Omental fat pad (tissue), 4 donors: ENCODE measurements around the gene CAMSAP1. TPM values are rescaled to one million over a fixed set of nuclear protein-coding genes. Genes with fewer than 3 reads are reported as not detected.

Experiments used
- ATAC-seq: fragments of 150-250 bp; one replicate; pipeline ENCODE4 v1.9.1; 2016; ENCODE audit warnings: mild to moderate bottlenecking, moderate library complexity; ENCODE audit not compliant: low FRiP score
- DNase-seq: peaks from one replicate; pipeline ENCODE4 v3.0.0-alpha.2; 2019; ENCODE audit warnings: low spot score
- total RNA-seq, 4 donors: library from RNA; depleted of rRNA; stranded (reverse); fragments of >200 nt; gene quantifications; one replicate each; pipeline ENCODE4 v1.1.0, GENCODE V29; 2016
- TF ChIP-seq, protein P1 (sequence below), 3 donors: fragments of 450-650 bp; IDR thresholded peaks; one replicate each; pipeline ENCODE4 v1.5.1; 2016 to 2017; ENCODE audit warnings: antibody characterized with exemption in 3 of 3, mild to moderate bottlenecking in 3 of 3, moderate library complexity in 2 of 3

CAMSAP1 gene
- total RNA-seq, 4 donors from 2014 or later = 22.3 to 52.5 (median 33.2) TPM

DNA sequence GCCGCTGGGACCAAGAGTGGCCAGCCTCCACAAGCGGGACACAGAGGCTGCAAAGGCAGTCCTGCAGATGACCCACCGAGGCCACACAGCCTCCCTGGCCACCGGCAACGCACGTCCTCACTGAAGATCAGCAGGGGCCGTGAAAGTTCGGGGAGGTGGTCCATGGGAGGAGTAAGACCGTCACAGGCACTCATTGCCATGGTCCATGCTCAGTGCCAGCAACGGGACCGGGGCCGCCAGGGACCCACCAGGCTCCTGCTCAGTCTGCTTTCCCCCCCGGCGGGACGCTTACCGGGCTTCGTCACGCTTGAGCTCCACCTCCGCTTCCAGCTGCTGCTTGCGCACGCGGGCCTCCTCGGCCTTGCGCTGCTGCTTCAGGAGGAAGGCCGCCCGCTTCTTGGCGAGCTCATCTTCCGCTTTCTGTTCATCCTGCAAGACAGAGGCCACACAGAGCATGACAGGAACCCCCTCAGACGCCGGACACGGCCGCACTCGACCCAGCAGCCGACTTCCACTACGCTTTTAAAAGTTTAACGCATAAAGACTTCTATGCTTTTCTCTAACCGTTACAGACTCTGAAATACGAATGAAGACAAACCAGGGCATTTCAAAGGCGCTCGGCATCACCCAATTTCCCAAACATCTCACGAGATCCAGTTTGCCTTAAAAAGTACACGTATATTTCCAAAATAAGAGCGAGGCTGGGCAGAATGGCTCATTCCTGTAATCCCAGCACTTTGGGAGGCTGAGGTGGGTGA is 88.4 kb downstream of the CAMSAP1 start:
- DNase-seq (no peak), ATAC-seq (no peak)
- TF ChIP-seq, protein P1, sequence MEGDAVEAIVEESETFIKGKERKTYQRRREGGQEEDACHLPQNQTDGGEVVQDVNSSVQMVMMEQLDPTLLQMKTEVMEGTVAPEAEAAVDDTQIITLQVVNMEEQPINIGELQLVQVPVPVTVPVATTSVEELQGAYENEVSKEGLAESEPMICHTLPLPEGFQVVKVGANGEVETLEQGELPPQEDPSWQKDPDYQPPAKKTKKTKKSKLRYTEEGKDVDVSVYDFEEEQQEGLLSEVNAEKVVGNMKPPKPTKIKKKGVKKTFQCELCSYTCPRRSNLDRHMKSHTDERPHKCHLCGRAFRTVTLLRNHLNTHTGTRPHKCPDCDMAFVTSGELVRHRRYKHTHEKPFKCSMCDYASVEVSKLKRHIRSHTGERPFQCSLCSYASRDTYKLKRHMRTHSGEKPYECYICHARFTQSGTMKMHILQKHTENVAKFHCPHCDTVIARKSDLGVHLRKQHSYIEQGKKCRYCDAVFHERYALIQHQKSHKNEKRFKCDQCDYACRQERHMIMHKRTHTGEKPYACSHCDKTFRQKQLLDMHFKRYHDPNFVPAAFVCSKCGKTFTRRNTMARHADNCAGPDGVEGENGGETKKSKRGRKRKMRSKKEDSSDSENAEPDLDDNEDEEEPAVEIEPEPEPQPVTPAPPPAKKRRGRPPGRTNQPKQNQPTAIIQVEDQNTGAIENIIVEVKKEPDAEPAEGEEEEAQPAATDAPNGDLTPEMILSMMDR (IDR thresholded peaks at IDR 0.05) = no peak

DNA sequence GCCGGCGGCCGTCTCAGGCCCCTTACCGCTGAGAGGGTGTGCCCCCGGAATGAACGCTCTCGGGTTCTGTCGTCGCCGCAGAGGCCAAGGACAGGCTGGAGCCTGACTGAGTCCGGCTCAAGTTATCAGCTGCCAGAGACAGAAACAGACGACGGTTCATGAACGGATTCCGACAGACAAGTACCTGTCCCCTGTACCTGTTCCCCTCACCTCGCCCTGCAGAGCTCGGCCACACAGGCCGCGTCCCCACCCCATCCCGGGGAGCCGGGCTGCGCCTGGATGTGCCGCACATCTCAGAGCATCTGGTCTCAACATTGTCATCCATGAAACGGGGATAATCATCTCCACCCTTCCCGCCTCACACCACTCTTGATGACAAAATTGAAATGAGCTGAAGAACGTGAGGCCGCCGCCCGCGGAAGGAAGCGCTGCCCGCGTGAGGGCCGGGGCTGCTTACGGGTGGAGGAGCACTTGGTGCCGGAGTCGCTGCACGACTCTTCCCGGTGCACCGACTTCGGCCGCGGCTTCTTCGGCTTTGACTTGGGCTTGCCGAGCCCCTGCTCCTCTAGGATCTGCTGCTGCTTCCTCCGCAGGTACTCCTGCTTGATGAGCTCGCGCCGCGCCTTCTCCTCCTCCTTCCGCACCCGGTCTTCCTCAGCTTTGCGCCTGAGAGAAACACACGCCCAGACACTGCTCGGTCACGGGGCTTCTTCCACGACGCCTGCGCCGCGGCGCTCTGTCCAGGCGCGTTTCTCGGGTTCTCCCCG is 89.2 kb downstream of the CAMSAP1 start:
- DNase-seq = no peak
- TF ChIP-seq, protein P1 (IDR thresholded peaks at IDR 0.05) = no peak
- no peak for ATAC-seq

DNA sequence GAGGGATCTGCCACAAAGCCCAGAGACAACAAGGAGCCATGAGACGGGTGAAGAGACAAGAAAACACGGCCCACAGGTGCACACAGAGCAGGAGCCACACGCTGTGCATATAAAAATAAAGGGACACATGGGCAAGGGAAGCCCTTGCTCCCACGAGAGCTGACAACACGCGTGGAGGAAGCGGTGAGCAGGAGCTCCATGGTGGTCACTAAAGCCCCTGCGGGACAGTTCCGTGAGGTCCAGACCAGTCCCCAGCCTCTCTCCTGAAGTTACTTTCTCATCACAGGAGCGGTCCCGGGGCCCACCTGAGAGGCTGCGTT is 90.7 kb downstream of the CAMSAP1 start:
- DNase-seq (no peak), ATAC-seq (no peak)
- TF ChIP-seq, protein P1 (IDR thresholded peaks at IDR 0.05) = no peak

GRCh38 chr9:135815830-135816650 is 91.3 kb downstream of the CAMSAP1 start:
- ATAC-seq (no peak), DNase-seq (no peak)
- TF ChIP-seq, protein P1 (IDR thresholded peaks at IDR 0.05) = no peak

DNA sequence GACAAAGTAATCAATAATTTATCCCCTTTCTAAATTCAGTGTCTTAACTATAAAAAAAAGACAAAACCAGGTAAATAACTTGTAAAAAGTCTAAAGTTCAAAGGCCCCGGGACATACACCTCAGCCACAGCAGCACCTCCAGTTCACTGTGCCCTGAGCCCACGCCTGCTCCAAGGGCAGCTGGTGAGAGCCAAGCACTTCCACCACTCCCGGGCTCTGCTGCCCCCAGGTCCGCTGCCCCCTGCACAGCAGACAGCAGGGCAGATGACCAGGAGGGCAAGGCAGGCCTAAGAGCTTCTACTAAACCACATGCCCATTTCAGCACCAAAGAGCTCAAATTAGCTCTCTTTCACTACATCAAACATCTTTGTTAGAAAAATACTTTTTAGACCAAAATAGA is 91.9 kb downstream of the CAMSAP1 start:
- no peak for DNase-seq
- TF ChIP-seq, protein P1 (IDR thresholded peaks at IDR 0.05) = no peak
- ATAC-seq = no peak

DNA sequence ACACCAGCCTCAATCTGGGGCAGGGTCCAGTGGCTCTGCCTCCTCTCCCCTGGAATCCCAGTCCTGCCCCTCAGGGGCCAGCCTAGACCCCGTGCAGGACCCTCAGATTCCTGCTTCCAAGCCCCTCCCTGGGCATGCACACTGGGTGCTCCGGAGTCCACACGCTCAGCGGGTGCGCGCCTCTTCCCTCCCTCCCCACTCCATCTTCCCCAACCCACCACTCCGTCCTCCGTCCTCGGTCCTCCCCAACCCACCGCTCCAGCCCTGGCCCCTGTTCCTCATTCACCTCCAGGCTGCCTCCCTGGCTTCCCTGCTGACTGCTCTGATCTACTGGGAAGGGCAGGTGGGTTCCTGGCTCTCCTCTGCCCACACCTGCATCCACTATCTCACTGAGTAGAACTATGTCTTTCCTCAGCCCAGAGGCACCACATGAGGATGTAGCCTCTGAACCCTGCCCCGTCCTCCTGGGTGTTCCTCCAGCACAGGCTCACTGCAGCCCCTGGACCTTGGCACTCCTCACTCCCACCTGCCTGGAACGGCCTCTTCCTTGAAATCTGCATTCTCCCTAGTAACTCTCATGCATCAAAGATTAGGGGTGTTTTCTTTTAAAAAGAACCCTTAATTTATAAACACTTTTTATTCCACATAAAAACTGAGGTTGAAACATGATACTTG is 92.8 kb downstream of the CAMSAP1 start:
- TF ChIP-seq, protein P1 (IDR thresholded peaks at IDR 0.05) = no peak
- ATAC-seq = no peak
- DNase-seq = peak; percentile 17
